ENCODE measurements around the gene VPS8.

DNA sequence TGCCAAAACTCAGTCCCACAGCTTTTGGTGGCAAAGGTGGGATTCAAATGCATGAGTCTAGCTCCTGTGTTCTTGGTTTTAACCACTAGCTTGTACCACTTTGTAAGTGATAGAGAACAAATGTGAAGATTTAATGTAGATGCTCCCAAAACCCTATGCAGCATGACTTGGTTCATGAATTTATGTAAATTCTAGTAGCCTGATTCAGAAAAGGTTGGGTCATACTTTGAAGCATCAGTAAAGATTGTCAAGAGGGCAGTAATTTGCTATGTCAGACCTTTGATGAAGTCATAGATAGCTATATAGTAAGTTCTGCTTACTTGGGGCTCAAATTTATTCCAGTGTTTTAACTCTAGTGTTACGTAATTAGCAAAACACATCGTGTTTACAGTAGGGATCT is 75.6 kb downstream of the VPS8 start:
- TF ChIP-seq, protein P1, sequence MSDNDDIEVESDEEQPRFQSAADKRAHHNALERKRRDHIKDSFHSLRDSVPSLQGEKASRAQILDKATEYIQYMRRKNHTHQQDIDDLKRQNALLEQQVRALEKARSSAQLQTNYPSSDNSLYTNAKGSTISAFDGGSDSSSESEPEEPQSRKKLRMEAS (IDR thresholded peaks at IDR 0.05), result no peak
- TF ChIP-seq, protein P2, sequence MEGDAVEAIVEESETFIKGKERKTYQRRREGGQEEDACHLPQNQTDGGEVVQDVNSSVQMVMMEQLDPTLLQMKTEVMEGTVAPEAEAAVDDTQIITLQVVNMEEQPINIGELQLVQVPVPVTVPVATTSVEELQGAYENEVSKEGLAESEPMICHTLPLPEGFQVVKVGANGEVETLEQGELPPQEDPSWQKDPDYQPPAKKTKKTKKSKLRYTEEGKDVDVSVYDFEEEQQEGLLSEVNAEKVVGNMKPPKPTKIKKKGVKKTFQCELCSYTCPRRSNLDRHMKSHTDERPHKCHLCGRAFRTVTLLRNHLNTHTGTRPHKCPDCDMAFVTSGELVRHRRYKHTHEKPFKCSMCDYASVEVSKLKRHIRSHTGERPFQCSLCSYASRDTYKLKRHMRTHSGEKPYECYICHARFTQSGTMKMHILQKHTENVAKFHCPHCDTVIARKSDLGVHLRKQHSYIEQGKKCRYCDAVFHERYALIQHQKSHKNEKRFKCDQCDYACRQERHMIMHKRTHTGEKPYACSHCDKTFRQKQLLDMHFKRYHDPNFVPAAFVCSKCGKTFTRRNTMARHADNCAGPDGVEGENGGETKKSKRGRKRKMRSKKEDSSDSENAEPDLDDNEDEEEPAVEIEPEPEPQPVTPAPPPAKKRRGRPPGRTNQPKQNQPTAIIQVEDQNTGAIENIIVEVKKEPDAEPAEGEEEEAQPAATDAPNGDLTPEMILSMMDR (IDR thresholded peaks at IDR 0.05), result no peak
- TF ChIP-seq CBX2 (IDR thresholded peaks at IDR 0.05; ENCODE audit: borderline replicate concordance, low read depth) (no peak), PHF8 (IDR thresholded peaks at IDR 0.05; ENCODE audit: borderline replicate concordance, low read depth) (no peak), JUN (IDR thresholded peaks at IDR 0.05) (no peak), SMC3 (IDR thresholded peaks at IDR 0.05) (no peak)

All from A549 (cell line).